HUES6 (cell line): ENCODE measurements around the gene DUOXA2.

ENCODE experiments used
- H3K27ac ChIP-seq: 2 replicates; pipeline ENCODE4 v1.7.0; 2013; ENCODE audit warnings: low read depth, mild to moderate bottlenecking, low read length, inconsistent platforms
- H3K27me3 ChIP-seq: 2 replicates; pipeline ENCODE4 v1.6.1; 2013; ENCODE audit warnings: low read length; ENCODE audit not compliant: control insufficient read depth, insufficient read depth
- H3K36me3 ChIP-seq: 2 replicates; pipeline ENCODE4 v1.6.1; 2013; ENCODE audit warnings: low read length; ENCODE audit not compliant: control insufficient read depth, insufficient read depth
- H3K4me1 ChIP-seq: 2 replicates; pipeline ENCODE4 v1.6.1; 2013; ENCODE audit warnings: low read length; ENCODE audit not compliant: control insufficient read depth, insufficient read depth
- H3K4me3 ChIP-seq: 2 replicates; pipeline ENCODE4 v1.5.1; 2013; ENCODE audit warnings: low read depth, low read length
- H3K9ac ChIP-seq: one replicate; pipeline ENCODE4 v1.6.1; 2013; ENCODE audit warnings: mild to moderate bottlenecking, low read length
- H3K9me3 ChIP-seq: 2 replicates; pipeline ENCODE4 v1.6.1; 2013; ENCODE audit warnings: low read depth, low read length; ENCODE audit not compliant: control insufficient read depth, insufficient read depth

DUOXA2 gene

GRCh38 chr15:45111390-45112142 lies 2.6 kb upstream of the DUOXA2 start:
- H3K27ac ChIP-seq: no peak overlapping the region
- H3K4me3 ChIP-seq: peak overlapping the region; percentile 54
- peaks cover 27% of the 10 kb centered on the region for H3K4me1 ChIP-seq
- no peaks in the 10 kb centered on the region for H3K36me3 ChIP-seq
- H3K9ac ChIP-seq: no peak overlapping the region
- H3K9me3 ChIP-seq: no peaks in the 10 kb centered on the region
- peaks cover 93% of the 10 kb centered on the region for H3K27me3 ChIP-seq

GRCh38 chr15:45112143-45112590 lies 2.0 kb upstream of the DUOXA2 start:
- H3K4me1 ChIP-seq: peaks cover 27% of the 10 kb centered on the region
- no peak overlapping the region for H3K9ac ChIP-seq
- peaks cover 93% of the 10 kb centered on the region for H3K27me3 ChIP-seq
- H3K4me3 ChIP-seq: peak overlapping the region; percentile 54
- no peak overlapping the region for H3K27ac ChIP-seq
- no peaks in the 10 kb centered on the region for H3K36me3 ChIP-seq
- H3K9me3 ChIP-seq: no peaks in the 10 kb centered on the region

- H3K9ac ChIP-seq: no peak overlapping the region
- peaks cover 29% of the 10 kb centered on the region for H3K4me1 ChIP-seq
- H3K4me3 ChIP-seq: peak overlapping the region; percentile 54
- H3K27me3 ChIP-seq: peaks cover 98% of the 10 kb centered on the region
- no peak overlapping the region for H3K27ac ChIP-seq
- no peaks in the 10 kb centered on the region for H3K36me3 ChIP-seq
- H3K9me3 ChIP-seq: no peaks in the 10 kb centered on the region
Measured at GRCh38 chr15:45112591-45113379, 1.3 kb upstream of the DUOXA2 start.

GRCh38 chr15:45113380-45113990 lies 641 bp upstream of the DUOXA2 start:
- Histone ChIP-seq H3K27ac (no peak overlapping the region), H3K36me3 (no peaks in the 10 kb centered on the region), H3K4me1 (peaks cover 31% of the 10 kb centered on the region), H3K4me3 (peak overlapping the region; percentile 54), H3K9me3 (no peaks in the 10 kb centered on the region), H3K9ac (no peak overlapping the region), H3K27me3 (peaks cover 97% of the 10 kb centered on the region)

- Histone ChIP-seq H3K9ac (no peak overlapping the region), H3K4me3 (peak overlapping the region; percentile 42; the same call in 1 of the 2 replicates), H3K27me3 (peaks cover 97% of the 10 kb centered on the region), H3K27ac (no peak overlapping the region), H3K4me1 (peaks cover 31% of the 10 kb centered on the region), H3K9me3 (no peaks in the 10 kb centered on the region), H3K36me3 (no peaks in the 10 kb centered on the region)
Measured at GRCh38 chr15:45114751-45115085, 592 bp downstream of the DUOXA2 start.

- no peak overlapping the region for H3K4me3 ChIP-seq
- H3K27me3 ChIP-seq: peaks cover 96% of the 10 kb centered on the region
- H3K27ac ChIP-seq: no peak overlapping the region
- peaks cover 31% of the 10 kb centered on the region for H3K4me1 ChIP-seq
- no peaks in the 10 kb centered on the region for H3K36me3 ChIP-seq
- H3K9ac ChIP-seq: no peak overlapping the region
- H3K9me3 ChIP-seq: no peaks in the 10 kb centered on the region
Measured at GRCh38 chr15:45115312-45115820, 1.2 kb downstream of the DUOXA2 start.

GRCh38 chr15:45116006-45116481 lies 1.9 kb downstream of the DUOXA2 start:
- no peaks in the 10 kb centered on the region for H3K36me3 ChIP-seq
- no peak overlapping the region for H3K4me3 ChIP-seq
- no peak overlapping the region for H3K27ac ChIP-seq
- H3K9me3 ChIP-seq: no peaks in the 10 kb centered on the region
- H3K27me3 ChIP-seq: peaks cover 95% of the 10 kb centered on the region
- H3K4me1 ChIP-seq: peaks cover 31% of the 10 kb centered on the region
- H3K9ac ChIP-seq: no peak overlapping the region

- Histone ChIP-seq H3K9ac (no peak overlapping the region), H3K4me1 (peaks cover 31% of the 10 kb centered on the region), H3K4me3 (peak overlapping the region; percentile 17; the same call in 1 of the 2 replicates), H3K36me3 (no peaks in the 10 kb centered on the region), H3K27me3 (peaks cover 95% of the 10 kb centered on the region), H3K27ac (no peak overlapping the region), H3K9me3 (no peaks in the 10 kb centered on the region)
Measured at GRCh38 chr15:45116482-45117307, 2.6 kb downstream of the DUOXA2 start.

- Histone ChIP-seq H3K4me1 (peaks cover 26% of the 10 kb centered on the region), H3K27me3 (peaks cover 90% of the 10 kb centered on the region), H3K27ac (no peak overlapping the region), H3K9ac (no peak overlapping the region), H3K4me3 (peak overlapping the region; percentile 31; the same call in 1 of the 2 replicates), H3K36me3 (no peaks in the 10 kb centered on the region), H3K9me3 (no peaks in the 10 kb centered on the region)
Measured at GRCh38 chr15:45117308-45118130, 3.4 kb downstream of the DUOXA2 start.
